ENCODE results near the gene NCSTN.
"Not testable (repeated sequence)": the region's sequence is repeated elsewhere in the genome, so short reads cannot be mapped to it uniquely, and the experiment has no call there.

NCSTN gene

DNA sequence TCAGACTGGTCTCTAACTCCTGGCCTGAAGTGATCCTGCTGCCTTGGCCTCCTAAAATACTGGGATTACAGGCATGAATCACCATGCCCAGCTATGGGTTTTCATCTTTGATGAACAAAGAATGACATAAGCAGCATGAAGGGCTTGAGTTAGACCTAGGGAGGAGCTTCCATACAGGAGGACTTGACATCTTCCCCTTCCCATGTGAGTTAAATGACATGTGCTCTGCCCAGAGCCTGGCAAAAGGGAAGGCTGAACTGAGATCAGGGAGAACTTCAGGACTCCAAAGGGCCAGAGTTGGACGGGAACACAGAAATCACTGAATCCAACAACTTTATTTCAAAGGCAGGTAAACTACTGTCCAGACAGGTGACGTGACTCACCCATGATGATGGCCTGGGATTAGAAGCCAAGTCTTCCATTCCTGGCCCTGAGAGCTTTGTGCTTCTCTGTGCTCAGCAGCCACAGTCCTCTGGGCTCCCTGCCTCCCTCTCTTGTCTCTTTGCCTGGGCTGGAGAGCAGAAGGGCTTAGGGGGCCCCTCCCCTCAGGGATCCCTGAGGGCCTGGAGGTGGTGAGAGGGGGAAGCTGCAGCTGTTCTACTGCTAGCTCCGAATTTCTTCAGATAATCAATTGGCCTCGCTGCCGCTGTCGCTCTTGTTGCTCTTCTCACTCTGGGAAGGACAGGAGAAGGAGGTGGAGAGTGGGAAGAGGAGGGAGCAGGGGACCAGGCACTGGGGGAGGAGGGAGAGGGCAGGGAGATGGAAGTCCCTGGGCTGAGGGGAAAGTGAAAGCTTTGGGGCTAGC is 31.3 kb downstream of the NCSTN start:
- no peak for DNase-seq

DNA sequence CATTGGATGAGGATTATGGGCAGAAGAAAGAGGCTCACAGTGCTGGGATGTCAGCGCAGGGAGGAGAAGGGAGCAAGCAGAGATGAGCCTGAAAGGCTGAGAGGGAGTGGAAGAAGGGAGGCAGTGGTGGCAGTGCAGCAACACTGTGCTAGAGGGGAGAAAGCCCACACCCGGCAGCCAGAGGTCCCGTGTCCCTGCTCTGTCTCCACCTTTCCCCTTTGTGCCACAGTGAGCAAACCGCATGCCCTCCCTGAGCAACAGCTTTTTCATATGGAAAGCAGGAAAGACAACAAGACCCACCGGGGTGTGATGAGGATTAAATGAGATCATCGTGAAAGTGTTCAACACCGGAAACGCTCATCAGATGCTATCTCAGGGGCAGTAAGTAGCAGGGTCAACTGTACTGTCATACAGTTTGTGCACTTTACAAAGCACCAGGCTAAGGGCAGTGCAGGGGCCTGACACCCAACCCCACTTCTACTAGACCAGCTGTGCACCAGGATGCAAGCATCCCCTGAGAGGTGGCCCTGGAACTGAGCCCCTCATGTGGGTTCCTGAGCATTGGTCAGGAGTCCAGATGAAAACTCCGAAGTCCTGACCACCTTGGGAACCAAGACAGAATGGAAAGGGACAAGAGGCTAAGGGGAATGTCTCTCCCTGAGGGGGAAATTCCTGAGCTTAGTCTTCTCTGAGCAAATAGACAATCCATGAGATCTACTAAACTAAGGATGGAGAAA is 32.8 kb downstream of the NCSTN start:
- DNase-seq: peak; percentile 71

DNA sequence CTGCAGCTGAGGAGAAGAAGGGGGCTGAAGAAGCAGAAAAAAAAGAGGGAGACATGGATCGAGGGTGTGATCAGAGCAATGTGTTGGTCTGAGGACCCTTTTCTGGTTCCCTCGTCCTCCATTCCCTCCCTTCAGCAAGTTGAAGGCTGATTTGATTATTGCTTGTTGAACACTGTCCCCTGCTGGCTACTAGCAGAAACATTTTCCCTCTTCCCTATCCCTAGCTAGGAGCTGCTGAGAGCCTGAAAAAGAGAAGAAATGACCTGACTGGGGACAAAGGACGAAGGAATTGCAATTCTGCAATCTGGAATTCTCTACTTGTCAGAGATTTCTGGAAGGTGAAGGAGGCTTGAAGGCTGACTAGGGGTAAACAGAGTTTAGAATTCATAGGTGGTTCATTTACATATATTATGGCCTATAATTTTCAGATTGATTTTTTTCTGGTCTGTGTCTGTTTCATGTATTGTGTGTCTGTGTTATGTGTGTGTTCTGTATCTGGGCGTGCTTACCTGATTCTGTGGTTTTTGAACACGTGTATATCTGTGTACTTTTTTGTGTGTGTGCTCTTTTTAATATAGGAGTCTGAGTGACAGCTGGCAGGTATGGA is 33.4 kb downstream of the NCSTN start:
- DNase-seq: peak; percentile 78

DNA sequence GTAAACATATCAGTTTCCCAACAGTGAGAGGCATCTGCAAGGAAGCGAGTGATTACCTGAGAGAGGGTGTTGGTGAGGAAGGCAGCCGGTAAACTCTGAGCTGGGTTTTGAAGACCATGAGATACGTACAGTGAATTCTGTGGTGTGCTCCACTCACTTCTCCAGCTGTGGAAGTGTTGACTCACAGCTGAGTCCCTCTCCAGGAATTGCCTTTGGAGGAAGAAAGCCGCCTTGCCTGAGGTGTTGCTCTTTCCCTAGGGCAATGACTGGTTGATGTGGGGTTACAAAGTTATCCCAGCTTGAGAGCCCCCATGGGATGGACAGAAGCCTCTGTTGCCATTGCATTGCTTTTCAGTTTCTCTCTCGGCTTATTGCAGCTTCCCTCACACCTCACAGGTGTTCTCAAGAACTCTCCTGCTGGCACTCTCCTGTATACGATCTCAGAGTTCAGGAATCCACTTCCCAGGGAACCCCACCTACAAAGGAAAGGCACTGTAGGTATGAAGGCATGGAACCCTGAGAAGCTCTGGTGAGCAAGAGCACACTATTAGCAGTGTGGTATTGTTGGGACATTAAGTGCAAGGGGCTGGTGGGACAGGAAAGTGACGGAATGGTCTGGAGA is 34.5 kb downstream of the NCSTN start:
- DNase-seq: no peak

DNA sequence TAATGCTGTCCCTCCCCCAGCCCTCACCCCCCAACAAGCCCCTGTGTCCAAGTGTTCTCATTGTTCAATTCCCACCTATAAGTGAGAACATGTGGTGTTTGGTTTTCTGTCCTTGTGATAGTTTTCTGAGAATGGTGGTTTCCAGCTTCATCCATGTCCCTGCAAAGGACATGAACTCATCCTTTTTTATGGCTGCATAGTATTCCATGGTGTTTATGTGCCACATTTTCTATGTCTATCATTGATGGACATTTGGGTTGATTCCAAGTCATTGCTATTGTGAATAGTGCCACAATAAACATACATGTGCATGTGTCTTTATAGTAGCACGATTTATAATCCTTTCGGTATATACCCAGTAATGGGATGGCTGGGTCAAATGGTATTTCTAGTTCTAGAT is 41.6 kb downstream of the NCSTN start:
- DNase-seq: not testable (repeated sequence)

DNA sequence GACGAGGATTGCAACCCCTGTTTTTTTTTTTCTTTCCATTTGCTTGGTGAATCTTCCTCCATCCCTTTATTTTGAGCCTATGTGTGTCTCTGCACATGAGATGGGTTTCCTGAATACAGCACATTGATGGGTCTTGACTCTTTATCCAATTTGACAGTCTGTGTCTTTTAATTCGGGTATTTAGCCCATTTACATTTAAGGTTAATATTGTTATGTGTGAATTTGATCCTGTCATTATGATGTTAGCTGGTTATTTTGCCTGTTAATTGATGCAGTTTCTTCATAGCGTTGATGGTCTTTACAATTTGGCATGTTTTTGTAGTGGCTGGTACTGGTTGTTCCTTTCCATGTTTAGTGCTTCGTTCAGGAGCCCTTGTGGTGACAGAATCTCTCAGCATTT is 45.2 kb downstream of the NCSTN start:
- DNase-seq: not testable (repeated sequence)

DNA sequence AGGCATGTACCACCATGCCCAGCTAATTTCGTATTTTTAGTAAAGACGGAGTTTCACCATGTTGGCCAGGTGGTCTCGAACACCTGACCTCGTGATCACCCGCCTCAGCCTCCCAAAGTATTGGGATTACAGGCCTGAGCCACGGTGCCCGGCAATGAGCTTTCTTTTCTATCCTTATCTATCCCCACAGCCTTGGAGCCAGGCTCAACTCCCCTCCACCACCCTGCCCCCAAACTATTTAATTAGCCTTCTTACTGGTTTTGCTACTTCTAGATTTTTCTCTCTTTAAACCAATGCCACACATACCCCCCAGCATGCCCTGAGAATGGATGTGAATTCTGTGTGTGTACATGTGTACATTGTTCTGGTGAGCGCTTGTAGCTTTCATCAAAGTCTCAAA is 51.5 kb downstream of the NCSTN start:
- no peak for DNase-seq

DNA sequence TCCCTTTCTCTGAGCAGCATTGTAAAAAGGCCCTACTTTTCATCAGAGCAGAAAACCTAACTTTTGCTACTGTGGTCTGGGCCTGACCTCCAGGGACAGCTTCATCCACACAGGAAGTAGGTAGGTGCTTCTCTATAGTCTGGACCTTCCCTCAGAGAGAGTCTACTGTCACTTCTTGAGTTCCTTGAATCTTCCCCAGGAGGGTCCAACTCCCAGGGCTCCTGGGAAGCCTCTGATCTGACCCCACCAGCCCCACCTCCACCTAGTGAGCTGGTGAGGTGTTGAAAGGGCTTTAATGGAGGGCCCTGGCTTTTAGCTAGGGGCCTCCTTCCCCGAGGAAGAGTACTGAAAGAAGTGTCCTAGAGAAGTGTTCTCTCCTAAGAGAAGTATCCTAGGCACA is 54.5 kb downstream of the NCSTN start:
- peak; percentile 40 for DNase-seq

DNA sequence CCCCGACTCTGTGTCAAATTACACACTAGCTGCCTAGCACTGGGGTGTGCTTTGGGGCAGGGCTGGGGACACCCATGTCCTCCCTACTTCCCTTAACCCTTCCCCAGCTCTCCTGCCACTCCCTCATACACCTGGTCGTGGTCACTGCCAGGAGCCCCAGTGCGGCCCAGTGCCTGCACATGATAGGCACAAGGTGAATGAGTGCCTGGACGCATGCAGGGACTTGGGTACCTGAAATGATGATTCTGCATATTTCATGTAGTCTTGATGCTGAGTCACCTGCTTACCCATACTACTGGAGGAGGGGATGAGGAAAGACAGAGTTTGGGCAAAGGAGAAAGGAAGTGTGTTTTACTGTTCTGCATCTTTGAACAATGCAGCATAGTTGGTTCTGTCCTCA is 55.6 kb downstream of the NCSTN start:
- DNase-seq: peak; percentile 46

DNA sequence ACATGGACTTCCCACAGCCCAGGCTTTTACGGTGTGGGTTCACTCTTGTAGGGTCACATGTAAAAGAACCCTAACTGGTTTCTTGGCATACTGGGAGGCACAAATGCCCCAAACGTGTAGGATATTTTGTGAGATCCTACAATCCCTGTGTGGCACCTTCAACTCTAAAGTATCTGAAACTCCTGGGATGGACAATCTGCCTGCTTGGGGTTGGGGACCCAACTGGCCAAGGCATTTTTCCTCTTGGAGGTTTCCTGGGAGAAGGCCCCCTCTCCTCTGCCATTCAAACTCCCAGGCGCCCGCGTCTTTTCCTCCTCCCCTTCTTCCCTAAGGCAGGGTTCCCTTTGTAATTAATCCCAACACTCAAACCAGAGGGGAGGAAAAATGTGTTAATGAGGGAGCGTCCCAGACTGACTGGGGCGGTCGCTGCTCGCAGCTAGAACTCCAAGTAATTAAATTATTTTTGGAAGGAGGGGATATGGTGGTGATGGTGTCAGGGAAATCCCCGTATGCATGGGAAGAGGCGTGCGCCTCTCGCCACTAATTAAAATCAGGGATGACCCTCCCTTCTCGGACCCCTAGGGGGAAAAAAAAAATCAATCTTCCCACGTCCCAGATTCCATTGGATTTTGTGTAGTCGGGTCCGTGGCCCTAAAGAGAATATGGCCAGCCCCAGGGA is 56.5 kb downstream of the NCSTN start:
- peak; percentile 39 for DNase-seq

DNA sequence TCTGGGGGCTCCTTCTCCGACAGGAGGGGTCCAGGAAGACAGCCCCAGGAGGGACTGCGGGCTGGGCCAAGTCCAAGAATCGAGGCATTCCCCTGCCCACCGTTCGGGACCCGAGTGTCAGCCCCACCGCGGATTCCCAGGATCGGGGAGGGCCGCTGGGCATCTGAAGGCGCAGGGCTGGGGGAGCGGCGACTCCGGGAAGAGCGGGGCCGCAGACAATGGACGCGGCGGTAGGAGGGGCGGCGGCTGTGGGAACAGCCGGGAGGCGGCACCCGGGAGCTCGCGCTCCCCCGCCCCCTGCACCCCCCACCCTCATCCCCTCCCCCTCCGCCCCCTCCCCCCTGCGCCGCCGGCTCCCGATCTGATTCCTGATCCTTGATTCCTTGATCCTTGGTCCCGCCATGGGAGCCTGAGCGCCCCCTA is 57.1 kb downstream of the NCSTN start, which contains the start of gene VANGL2:
Gene VANGL2 (plus strand): TSS at position 342 of the 423 bp plus-strand sequence. CDS start 15,274 bp downstream, outside the sequence.
- peak; percentile 92 for DNase-seq

DNA sequence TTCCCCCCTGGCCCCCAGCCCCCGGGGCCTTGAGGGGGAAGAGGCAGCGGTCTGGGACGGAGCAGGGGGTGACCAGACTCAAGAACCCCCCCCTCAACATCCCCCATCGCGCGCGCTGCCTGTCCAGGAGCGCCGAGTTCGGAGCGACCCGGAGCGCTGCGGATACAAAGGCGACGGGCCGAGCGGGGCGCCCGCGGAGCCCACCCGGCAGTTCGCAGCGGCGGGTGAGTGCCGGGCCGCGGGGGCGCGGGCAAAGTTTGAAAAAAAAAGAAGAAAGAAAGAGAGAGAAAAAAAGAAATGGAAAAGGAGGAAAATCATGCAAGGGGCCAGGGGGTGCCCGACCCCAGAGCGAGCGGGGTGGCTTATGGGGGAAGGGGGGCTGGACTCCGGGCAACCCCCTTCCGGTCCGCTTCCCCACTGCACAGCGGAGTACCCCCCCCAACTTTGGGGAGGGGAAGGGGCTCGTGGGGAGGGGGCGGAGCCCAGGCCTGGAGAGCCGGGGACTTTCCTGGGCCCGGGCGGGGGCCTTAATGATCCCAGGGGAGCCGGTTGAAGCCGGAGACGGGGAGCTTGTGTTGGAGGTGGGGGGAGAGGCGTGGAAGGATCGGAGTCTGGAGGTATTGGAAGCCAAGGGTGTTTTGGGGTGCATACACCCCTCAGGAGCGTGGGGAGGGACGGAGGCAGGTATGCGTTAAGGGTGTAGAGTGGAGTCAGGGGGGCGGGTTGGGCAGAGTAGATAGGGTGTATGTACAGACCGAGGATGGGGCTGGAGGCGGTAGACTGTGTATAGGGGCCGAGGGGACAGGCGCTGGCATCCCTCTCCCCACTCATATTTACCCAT is 57.7 kb downstream of the NCSTN start:
- DNase-seq: peak; percentile 58

DNA sequence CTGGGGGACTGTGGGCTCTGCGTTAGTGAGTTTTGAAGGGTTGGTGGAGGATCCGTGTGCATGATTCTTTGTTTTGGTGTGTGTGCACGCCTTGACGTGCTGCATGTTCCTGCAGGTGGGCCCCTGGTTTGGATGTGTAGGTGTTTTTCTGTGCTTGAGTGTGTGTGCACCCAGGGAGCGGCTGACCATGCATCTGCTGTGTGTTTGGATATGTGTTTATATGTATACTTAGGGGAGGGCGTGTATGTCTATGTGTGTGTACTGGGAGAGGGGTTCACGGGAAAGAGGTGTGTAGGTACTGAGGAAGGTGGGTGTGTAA is 58.3 kb downstream of the NCSTN start:
- peak; percentile 57 for DNase-seq

DNA sequence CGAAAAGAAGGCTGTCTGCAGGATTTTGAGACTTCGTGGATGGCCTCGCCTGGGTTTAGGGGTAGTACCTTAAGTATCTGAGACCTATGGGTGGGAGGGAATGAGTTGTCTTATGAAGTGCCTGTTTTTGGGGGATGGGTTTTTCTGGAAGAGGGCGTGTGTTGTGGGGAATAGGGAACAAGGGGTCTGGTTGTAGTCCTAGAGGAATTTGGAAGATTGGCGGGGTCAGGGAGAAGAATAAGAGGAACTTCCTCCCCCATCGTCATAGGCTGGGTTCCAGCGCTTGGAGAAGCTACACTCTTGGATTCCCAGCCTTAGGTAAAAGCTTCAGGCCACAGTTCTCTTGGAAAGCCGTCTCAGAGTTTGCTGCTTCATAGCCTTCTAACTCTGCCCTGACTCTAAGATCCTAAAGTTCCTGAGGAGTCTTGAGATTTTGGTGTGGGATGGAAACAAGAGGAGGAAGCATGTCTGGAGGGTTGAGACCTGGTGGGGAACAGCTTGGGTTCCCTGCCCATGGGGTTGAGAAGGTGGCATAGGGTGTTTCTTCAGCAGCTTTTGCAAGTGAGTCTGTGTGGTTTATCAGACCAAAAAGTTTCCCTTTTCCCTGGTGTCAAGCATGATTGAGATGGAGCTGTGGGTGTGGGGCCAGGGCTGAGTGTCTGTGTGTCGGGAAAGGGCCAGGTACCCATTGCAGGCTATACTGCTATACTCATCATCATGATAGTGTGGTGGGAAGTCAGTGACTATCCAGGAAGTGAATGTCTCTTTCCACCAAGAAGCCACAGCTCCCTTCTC is 59.0 kb downstream of the NCSTN start:
- peak; percentile 46 for DNase-seq

DNA sequence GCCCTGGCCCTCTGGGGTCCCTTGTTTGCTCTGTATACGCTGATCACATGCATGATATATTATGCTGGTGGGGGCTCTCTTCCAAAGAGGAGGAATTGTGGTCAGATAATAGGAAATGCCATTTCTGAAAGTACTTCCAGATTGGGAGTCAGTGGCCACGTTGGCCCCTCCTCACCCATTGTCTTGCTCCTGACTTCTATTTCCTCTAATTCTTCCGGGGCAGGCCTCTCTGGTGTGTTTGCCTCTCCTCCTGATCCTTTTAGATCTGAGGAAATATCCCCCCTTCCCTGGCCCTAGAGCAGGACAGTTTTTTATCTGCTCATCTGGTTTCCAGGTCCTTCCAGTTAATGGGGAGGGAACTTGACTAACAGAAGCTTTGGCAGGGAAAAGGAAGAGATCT is 60.1 kb downstream of the NCSTN start:
- peak; percentile 44 for DNase-seq

DNA sequence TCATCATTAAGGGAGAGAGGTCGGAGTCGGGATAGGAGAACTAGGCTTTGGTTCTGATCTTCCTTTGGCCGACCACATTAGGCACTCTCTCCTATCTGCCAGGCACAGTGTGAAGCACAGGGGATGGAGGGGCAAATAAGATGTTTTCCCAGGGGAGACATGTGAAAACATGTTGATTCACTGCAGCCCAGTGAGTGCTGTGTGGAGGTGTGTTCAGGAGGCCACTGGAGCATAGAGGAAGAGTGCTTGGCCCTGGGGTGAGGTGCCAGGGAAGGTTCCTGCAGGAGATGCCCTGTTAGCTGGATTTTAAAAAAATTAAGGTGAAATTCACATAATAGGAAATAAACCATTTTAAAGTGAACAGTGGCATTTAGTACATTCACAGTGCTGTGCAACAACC is 60.9 kb downstream of the NCSTN start:
- DNase-seq: peak; percentile 38

DNA sequence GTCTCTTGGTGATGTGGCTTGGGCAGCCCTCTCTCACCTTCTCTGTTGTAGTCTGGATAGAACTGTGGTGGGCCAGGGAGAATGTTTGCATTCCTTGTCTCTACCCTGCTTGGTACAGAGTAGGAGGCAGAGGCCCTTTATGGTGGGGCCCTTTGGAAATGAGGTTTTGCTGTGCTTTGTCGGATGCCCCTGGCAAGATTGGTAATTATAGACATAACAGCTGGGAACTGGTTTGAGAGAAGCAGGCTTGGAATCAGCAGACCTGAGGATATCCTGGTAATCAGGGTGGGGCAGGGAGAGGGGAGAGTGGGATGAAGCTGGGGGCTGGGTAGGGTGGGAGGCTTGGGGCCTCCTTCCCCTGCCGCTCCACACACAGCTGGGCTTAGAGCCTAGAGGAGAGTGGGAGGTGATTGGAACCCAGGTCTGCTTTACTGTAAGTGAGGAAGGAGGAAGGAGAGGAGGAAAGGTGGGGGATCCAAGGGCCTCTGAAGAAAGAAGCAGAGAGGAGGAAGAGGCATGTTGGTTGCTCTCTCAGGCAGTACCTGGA is 62.2 kb downstream of the NCSTN start:
- DNase-seq: peak; percentile 68

DNA sequence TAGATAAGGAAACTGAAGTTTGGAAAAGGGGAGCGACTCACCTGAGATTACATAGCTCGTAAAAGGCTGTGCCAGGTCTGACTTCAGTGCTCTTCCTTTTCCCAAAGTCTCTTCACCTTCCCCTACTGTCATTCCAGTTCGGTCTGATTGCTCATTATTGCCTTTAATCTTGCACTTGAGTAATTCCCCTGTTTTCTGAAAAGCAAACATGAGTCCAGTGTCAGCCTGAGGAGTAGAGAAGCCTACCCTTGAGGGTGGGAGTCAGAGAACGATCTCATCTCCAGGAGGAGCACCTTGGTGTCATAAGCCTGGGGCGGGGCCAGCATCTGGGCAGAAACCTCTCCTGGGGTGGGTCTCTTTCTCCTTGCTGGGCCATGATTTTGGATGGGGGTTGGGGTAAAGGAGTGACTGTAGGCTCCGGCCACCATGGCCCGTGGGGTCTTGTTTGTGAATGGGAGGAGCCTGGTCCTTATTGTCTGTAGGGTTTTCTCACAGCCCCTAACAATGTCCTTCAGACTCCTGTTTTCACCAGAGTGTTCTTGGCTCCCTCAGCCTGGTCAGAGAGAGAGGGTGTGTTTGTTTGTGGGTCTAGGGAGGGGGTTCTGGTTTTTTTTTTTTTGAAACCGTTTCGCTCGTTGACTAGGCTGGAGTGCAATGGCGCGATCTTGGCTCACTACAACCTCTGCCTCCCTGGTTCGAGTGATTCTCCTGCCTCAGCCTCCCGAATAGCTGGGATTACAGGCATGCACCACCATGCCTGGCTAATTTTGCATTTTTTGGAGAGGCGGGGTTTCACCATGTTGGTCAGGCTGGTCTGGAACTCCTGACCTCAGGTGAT is 63.2 kb downstream of the NCSTN start:
- peak; percentile 73 for DNase-seq
